Measurements from ENCODE around the gene PMF1.
"Not testable (repeated sequence)": the region's sequence is repeated elsewhere in the genome, so short reads cannot be mapped to it uniquely, and the experiment has no call there.

PMF1 gene, protein sequence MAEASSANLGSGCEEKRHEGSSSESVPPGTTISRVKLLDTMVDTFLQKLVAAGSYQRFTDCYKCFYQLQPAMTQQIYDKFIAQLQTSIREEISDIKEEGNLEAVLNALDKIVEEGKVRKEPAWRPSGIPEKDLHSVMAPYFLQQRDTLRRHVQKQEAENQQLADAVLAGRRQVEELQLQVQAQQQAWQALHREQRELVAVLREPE

DNA sequence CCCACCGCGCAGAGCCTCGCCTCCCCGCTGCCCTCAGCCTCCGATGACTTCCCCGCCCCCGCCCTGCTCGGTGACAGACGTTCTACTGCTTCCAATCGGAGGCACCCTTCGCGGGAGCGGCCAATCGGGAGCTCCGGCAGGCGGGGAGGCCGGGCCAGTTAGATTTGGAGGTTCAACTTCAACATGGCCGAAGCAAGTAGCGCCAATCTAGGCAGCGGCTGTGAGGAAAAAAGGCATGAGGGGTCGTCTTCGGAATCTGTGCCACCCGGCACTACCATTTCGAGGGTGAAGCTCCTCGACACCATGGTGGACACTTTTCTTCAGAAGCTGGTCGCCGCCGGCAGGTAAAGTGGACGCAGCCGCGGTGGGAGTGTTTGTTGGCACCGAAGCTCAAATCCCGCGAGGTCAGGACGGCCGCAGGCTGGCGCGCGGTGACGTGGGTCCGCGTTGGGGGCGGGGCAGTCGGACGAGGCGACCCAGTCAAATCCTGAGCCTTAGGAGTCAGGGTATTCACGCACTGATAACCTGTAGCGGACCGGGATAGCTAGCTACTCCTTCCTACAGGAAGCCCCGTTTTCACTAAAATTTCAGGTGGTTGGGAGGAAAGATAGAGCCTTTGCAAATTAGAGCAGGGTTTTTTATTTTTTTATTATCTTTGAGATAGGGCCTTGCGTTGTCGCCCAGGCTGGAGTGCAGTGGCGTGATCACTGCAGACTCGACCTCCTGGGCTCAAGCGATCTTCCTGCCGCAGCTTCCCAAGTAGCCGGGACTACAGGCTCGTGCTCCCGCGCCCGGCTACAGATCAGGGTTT lies at the start of gene PMF1:
Gene PMF1, plus strand, starts transcription at position 175 of the 811 bp plus-strand sequence. Its CDS starts 9 bp downstream, at position 184.
- peak; percentile 59 to 99 (median 97) for DNase-seq

DNA sequence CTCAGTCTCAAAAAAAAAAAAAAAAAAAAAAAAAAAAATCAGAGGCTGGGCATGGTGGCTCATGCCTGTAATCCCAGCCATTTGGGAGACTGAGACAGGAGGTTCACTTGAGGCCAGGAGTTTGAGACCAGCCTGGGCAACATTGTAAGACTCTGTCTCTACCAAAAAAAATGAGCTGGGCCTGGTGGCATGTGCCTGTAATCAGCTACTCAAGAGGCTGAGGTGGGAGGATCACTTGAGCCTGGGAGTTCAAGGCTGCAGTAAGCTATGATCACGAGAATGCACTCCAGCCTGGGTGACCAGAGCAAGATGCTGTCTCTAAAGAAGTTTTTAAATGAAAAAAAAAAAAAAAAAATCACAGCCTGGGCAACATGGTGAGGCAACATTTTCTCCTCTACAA lies 49.1 kb upstream of the PMF1 start:
- DNase-seq = no peak

- no peak for DNase-seq
These were observed 48.5 kb upstream of the PMF1 start for GRCh38 chr1:156164125-156164831.

GRCh38 chr1:156165083-156165482 lies 47.7 kb upstream of the PMF1 start:
- no peak for DNase-seq

- DNase-seq = no peak
These were observed 45.3 kb upstream of the PMF1 start for GRCh38 chr1:156167536-156167935.

DNA sequence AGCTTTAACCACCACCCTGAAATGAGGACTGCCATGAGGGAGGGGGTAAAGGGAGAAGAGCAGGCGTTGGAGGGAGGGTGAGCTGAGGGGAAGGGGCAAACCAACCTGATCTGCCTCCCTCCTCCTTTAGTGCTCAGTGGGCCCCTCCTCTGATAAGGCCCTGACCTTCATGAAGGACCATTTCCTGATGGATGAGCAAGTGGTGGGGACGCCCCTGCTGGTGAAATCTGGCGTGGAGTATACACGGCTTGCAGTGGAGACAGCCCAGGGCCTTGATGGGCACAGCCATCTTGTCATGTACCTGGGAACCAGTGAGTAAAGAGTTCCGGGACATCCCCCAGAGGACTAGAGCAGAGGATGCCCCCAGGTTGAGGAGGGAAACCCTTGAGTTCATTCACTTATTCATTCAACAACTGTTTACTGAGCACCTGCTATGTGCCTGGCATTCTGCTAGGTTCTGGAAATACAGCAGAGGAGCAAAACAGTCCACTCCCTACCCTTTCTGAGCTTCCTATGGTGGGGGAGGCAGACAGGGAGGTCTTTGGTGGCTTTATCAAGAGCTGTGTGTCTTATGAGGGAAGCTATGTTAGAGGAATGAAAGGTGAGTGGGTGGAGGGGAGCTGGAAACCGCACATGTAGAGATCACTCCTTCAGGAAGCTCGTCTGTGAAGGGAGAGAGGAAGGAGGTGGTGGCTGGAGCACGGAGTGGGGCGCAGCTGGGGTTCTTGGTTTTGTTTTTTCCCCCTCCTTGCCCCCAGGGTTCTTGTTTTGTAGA lies 39.9 kb upstream of the PMF1 start:
- DNase-seq = peak in 2 of 56 donors; percentile 23 to 28

DNA sequence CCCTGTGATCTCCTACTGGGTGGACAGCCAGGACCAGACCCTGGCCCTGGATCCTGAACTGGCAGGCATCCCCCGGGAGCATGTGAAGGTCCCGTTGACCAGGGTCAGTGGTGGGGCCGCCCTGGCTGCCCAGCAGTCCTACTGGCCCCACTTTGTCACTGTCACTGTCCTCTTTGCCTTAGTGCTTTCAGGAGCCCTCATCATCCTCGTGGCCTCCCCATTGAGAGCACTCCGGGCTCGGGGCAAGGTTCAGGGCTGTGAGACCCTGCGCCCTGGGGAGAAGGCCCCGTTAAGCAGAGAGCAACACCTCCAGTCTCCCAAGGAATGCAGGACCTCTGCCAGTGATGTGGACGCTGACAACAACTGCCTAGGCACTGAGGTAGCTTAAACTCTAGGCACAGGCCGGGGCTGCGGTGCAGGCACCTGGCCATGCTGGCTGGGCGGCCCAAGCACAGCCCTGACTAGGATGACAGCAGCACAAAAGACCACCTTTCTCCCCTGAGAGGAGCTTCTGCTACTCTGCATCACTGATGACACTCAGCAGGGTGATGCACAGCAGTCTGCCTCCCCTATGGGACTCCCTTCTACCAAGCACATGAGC lies 36.1 kb upstream of the PMF1 start:
- no peak for DNase-seq

DNA sequence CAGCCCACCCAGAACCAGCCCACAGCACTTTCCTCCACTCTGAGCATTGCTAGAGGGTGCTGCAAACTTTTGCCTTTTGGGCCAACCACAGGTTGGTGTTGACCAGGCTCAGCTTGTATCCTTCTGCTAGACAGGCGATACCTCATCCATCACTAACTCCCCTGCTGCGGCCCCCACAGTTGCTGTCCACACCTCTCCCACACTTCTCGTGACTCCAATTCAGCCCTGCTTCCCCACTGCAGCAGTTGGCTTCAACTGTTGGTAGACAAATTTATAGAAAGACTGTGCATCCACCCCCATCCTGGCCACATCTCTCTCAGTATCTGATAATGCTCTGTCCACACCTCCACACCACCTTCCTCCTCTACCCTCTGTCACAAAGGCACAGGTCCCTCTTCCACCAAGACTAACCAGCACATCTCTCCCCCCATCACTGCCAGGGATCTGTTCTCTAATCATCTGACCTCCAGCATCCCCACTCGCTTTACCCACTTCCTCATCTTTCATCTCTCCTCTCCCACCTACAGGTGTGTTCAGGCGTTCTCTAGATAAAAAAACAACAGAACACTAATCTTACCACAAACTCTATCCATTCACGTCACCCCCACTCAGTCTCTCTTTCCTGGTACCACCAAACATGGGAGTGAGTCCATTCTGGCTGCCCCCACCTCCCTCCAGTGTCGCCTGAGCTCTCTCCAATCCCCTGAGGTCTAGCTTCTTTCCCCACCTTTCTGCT lies 34.7 kb upstream of the PMF1 start:
- DNase-seq = no peak

GRCh38 chr1:156180471-156180870 lies 32.3 kb upstream of the PMF1 start:
- DNase-seq = no peak

DNA sequence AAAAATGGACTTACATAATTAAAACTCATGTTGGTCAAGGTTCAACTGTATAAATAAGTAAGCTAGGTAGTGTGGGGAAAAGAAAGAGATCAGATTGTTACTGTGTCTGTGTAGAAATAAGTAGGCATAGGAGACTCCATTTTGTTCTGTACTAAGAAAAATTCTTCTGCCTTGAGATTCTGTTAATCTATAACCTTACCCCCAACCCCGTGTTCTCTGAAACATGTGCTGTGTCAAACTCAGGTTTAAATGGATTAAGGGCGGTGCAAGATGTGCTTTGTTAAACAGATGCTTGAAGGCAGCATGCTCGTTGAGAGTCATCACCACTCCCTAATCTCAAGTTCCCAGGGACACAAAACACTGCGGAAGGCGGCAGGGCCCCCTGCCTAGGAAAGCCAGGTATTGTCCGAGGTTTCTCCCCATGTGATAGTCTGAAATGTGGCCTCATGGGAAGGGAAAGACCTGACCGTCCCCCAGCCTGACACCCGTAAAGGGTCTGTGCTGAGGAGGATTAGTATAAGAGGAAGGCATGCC lies 31.3 kb upstream of the PMF1 start:
- not testable (repeated sequence) for DNase-seq

GRCh38 chr1:156182010-156182779 lies 30.6 kb upstream of the PMF1 start:
- DNase-seq = not testable (repeated sequence)

DNA sequence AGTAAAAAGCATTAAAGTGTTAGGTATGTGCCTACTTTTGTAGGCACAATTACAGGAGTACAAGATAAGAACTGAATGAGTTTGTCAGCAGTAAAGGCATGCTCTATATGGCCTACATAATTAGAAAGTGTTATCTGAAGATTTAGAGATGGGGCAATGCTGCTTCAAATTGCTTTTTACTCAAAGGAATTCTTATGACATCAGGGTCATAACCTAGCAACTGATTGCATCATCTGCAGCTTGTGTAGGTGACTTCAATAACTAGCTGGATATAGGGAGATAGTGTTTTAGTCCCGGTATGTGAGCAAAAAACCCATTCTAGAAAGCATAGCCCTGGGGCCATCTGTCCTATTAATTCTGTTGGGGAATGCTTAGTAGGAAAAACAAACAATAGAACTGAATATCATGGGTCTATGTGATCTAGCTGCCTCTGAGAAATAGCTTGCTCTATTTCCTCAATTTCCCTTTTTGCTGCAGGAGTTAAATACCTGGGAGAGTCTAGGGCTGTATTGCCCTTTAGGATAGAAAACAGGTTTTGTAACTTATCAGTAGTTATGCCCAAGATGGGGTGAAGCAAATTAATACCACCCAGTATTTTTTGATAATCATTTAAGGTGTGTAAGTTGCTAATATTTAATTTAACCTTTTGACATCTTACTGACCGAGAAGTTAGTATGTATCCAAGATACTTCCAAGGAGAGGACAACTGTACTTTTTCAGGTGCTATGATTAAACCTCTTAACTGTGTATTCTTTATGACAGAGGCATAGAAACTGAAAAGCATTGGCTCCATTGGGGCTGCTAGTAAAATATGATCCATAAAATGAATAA lies 26.2 kb upstream of the PMF1 start:
- not testable (repeated sequence) for DNase-seq

- not testable (repeated sequence) for DNase-seq
These were observed 22.5 kb upstream of the PMF1 start for GRCh38 chr1:156190265-156190664.

DNA sequence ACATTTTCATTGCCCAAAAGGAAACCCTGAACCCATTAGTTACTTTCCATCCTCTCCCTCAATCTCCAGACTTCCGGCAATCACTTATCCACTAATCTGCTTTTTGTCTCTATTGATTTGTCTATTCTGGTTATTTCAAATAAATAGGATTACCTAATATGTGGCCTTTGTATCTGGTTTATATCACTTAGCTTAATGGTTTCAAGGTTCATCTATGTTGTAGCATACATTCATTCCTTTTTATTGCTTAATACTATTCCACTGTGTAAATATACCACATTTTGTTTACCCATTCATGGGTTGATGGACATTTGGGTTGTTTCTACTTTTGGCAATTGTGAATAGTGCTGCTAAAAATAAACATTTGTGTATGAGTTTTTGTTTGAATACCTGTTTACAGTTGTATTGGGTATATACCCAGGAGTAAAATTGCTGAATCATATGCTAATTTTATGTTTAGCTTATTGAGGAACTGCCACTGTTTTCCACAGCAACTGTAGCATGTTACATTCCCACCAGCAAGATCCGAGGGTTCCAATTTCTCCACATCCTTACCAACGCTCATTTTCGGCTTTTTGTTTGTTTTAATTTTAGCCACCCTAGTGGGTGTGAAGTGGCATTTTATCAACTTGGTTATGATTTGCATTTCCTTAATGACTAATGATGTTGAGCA lies 21.4 kb upstream of the PMF1 start:
- no peak for DNase-seq

GRCh38 chr1:156193208-156193487 lies 19.7 kb upstream of the PMF1 start:
- no peak for DNase-seq

GRCh38 chr1:156193488-156194299 lies 19.1 kb upstream of the PMF1 start, which contains the start of gene SLC25A44:
Gene SLC25A44 (plus strand): TSS chr1:156194104. CDS start chr1:156199848, 5,744 bp downstream.
- peak; percentile 81 to 99 (median 96) for DNase-seq

DNA sequence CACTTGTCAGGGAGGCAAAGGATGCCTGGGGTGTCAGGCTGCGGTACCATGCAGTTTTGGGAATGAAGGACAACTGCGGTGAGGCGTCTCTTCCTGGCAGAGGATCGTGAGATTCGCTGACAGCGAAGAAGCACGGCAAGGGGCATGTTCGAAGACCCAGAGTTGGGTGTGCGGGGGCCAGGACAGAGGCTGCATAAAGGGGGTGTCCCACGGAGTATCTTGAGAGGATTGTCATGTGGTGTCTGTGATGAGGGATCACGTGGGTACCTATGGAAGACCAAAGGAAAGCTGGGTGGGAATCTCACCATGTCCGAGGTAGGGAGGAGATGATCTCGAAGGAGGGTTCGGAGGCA lies 18.5 kb upstream of the PMF1 start:
- DNase-seq = peak in 20 of 56 donors; percentile 24 to 76 (median 52)

Measured in nucleus accumbens (tissue), 56 donors.